ENCODE results near the gene PERCC1. TPM values are rescaled to one million over a fixed set of nuclear protein-coding genes. Genes with fewer than 3 reads are reported as not detected.

The PERCC1 gene
- total RNA-seq, 6 experiments from 2014 or later, result not detected

DNA sequence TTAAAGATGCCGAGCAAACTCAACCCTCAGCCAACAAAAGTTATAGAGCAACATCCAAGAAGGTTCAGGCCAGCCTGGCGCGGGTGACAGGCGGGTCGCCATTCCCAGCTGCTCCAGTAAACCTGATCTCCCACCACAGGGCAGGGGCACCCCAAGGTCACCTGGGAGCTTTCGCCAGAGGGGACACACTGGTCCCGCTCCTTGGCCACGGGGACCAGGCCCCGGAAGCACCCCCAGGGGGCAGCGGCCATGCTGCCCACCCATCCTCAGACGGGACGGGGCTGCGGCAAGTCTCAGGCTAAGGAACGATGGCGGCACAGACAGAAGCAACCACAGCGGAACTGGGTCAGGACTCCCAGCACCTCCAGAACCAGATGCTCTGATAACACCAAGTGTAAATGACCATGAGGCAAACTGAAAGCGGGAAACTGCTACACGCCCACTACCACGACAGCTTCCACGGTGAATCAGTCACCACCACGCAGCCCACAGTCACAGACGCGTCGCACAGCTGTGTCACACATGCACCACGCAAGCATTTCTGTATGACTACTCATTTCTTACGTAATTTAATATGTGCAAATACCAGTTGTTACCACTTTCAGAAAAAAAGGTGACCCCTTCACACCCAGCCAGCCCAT, 27.6 kb downstream of the PERCC1 start:
- no peaks in the 10 kb centered on the region for H3K27me3 ChIP-seq
- DNase-seq, result no peak

DNA sequence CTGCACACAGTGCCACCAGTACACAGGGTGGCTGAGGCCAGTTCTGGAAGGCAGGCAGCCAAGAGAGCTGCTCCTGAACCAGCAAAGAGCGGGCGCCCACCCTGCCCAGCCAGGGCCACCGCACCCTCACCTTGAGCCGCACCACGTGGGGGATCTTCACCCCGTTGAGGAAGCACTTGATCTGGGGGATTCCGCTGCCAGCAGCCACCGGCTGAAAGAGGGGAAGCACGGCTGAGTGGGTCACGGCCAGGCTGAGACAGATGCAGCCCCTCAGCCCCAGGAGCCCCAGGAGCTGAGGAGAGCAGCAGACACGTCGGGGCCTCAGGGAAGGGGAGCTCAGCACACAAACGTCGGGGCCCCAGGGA, 28.1 kb downstream of the PERCC1 start:
- H3K36me3 ChIP-seq, result peaks cover 0 to 42% (median 5%) of the 10 kb centered on the region in 4 donors
- no peak overlapping the region for H3K4me3 ChIP-seq
- intact Hi-C loops (cut with DNase I), result no loop called here
- no peaks in the 10 kb centered on the region for H3K9me3 ChIP-seq
- no peaks in the 10 kb centered on the region for H3K4me1 ChIP-seq
- ATAC-seq, result no peak
- DNase-seq, result peak in 1 of 3 donors; percentile 18
- WGBS (ENCODE audit: insufficient coverage, low coverage, low lambda C conversion rate, missing lambda C conversion rate), result 87% methylated on average over 6 of the region's 14 CpGs
- TF ChIP-seq, protein P1, sequence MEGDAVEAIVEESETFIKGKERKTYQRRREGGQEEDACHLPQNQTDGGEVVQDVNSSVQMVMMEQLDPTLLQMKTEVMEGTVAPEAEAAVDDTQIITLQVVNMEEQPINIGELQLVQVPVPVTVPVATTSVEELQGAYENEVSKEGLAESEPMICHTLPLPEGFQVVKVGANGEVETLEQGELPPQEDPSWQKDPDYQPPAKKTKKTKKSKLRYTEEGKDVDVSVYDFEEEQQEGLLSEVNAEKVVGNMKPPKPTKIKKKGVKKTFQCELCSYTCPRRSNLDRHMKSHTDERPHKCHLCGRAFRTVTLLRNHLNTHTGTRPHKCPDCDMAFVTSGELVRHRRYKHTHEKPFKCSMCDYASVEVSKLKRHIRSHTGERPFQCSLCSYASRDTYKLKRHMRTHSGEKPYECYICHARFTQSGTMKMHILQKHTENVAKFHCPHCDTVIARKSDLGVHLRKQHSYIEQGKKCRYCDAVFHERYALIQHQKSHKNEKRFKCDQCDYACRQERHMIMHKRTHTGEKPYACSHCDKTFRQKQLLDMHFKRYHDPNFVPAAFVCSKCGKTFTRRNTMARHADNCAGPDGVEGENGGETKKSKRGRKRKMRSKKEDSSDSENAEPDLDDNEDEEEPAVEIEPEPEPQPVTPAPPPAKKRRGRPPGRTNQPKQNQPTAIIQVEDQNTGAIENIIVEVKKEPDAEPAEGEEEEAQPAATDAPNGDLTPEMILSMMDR (IDR thresholded peaks at IDR 0.05), result no peak
- TF ChIP-seq POLR2A (IDR thresholded peaks at IDR 0.05), result no peak
- H3K27ac ChIP-seq, result no peak overlapping the region
- H3K27me3 ChIP-seq, result no peaks in the 10 kb centered on the region

More for the DNA sequence above, 27.6 kb downstream of the PERCC1 start:
- no peaks in the 10 kb centered on the region for H3K9me3 ChIP-seq
- intact Hi-C loops (cut with DNase I), result no loop called here
- WGBS (ENCODE audit: insufficient coverage, low coverage, low lambda C conversion rate, missing lambda C conversion rate), result 90% methylated on average over 6 of the region's 26 CpGs
- H3K27ac ChIP-seq, result no peak overlapping the region
- H3K36me3 ChIP-seq, result peaks cover 0 to 46% (median 5%) of the 10 kb centered on the region in 4 donors
- H3K4me3 ChIP-seq, result no peak overlapping the region
- ATAC-seq, result no peak
- no peak for TF ChIP-seq POLR2A (IDR thresholded peaks at IDR 0.05)
- TF ChIP-seq, protein P1 (IDR thresholded peaks at IDR 0.05), result no peak
- no peaks in the 10 kb centered on the region for H3K4me1 ChIP-seq

DNA sequence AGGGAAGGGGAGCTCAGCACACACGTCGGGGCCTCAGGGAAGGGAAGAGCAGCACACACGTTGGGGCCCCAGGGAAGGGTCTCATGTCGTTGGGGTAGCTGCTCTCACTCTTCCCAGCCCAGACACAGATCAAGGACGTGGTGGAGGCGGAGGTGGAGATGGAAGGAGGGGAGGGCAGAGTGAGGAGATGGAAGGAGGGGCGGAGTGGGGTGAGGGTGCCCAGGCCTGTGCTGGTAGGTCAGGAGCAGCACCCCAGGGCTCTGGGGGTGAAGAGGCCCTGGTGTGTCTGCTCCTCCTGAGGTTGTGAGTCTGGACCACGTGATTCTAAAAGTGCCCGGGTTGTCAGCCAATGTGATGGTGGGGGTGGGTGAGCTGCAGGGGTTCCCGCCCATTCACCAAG, 29.1 kb downstream of the PERCC1 start:
- Histone ChIP-seq H3K27me3 (no peaks in the 10 kb centered on the region), H3K36me3 (peaks cover 0 to 34% (median 5%) of the 10 kb centered on the region in 4 donors), H3K9me3 (no peaks in the 10 kb centered on the region), H3K27ac (no peak overlapping the region), H3K4me3 (no peak overlapping the region), H3K4me1 (no peaks in the 10 kb centered on the region)
- DNase-seq (no peak), ATAC-seq (no peak)
- WGBS (ENCODE audit: insufficient coverage, low coverage, low lambda C conversion rate, missing lambda C conversion rate), result 83% methylated on average over 2 of the region's 10 CpGs
- TF ChIP-seq, protein P1 (IDR thresholded peaks at IDR 0.05), result no peak
- TF ChIP-seq POLR2A (IDR thresholded peaks at IDR 0.05), result no peak
- intact Hi-C loops (cut with DNase I), result no loop called here

DNA sequence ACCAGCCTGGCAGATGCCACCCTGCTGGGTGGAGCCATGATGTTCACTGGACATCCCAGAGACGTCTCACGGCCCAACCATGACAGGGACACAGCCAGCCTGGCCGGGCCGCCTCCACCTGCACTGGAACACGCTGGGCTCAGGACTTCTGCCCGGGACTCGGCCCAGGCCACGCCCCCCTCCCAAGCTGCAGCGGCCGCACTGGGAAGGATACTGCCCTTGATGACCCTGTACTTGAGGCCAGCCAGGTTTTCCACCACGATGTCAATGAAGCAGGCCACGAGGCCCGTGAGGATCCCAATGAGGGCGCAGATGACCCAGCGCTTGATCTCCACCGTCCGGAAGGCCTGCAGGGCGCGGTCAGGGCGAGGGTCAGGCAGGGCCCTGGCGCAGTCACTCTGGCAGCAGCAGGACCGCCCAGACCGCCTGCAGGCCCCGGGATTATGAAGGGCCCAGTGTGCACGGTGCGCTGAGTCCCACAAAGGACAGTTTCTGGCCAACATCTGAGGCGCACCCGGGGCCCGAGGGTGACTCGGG, 29.8 kb downstream of the PERCC1 start:
- peak in 1 of 3 donors; percentile 40 for DNase-seq
- Histone ChIP-seq H3K4me3 (no peak overlapping the region), H3K27ac (no peak overlapping the region), H3K9me3 (no peaks in the 10 kb centered on the region), H3K36me3 (peaks cover 0 to 27% (median 3%) of the 10 kb centered on the region in 4 donors), H3K27me3 (no peaks in the 10 kb centered on the region), H3K4me1 (no peaks in the 10 kb centered on the region)
- intact Hi-C loops (cut with DNase I), result no loop called here
- WGBS (ENCODE audit: insufficient coverage, low coverage, low lambda C conversion rate, missing lambda C conversion rate), result no CpG with 5 or more reads among the region's 30 CpGs
- no peak for ATAC-seq
- no peak for TF ChIP-seq POLR2A (IDR thresholded peaks at IDR 0.05)
- TF ChIP-seq, protein P1 (IDR thresholded peaks at IDR 0.05), result no peak

Data from right lobe of liver (tissue), 6 donors.